ENCODE results near the gene CPNE1.
"Not testable (repeated sequence)": the region's sequence is repeated elsewhere in the genome, so short reads cannot be mapped to it uniquely, and the experiment has no call there.

CPNE1 gene

DNA sequence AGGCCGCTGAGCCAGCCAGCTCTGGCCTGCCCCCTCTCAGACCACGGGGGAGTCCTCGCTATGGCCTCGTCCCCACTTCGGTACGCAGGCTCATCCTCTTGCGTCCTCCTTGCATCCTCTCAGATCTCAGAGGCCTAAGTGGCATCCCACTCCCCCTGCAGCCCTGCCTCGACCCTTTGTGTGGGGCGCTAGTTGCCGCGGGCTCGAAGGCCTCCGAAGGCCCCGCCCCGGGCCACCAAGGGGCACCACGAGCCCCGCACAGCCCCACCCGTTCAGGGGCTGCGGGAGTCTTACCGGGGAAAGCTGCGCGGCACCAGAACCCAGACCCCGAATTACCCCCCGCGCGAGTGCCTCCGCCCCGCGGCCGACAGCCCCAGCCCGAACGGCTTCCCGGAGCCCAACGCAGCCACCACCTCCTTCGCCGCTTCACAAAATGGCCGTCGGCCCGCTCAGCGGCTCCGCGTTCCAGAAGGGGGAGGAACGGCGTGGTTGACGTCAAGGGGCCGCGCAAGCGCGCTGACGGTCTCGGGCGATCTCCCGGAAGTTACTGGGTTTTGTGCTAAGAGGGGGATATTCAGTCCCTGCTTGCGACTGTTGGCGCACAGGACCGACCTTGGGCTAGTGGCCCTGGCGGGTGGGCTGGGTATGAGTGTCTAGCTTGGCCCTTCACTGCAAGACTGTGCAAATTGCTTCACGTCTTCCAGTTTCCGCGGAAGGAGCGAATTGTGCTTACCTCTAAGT is at the start of gene CPNE1, which contains the start of gene RBM12:
Gene CPNE1 (minus strand): TSS at position 435 of the 741 bp plus-strand sequence. CDS start 31,977 bp downstream, outside the sequence.
Gene RBM12 (minus strand): TSS at position 435 of the 741 bp plus-strand sequence. CDS start 9,578 bp downstream, outside the sequence.
- DNase-seq (ENCODE audit: low spot score in 2 of 2) (peak; percentile 93 to 94), ATAC-seq (ENCODE audit: low read depth) (peak; percentile 84)
- no peaks in the 10 kb centered on the region for H3K9me3 Mint-ChIP-seq
- peak within 1 kb of the TSS; percentile 92 for H3K4me3 Mint-ChIP-seq
- H3K4me1 Mint-ChIP-seq: peaks cover 30% of the 10 kb centered on the region
- H3K27ac Mint-ChIP-seq: peak within 1 kb of the TSS; percentile 99
- no peaks in the 10 kb centered on the region for H3K27me3 Mint-ChIP-seq
- peaks cover 8% of the 10 kb centered on the region for H3K36me3 Mint-ChIP-seq

DNA sequence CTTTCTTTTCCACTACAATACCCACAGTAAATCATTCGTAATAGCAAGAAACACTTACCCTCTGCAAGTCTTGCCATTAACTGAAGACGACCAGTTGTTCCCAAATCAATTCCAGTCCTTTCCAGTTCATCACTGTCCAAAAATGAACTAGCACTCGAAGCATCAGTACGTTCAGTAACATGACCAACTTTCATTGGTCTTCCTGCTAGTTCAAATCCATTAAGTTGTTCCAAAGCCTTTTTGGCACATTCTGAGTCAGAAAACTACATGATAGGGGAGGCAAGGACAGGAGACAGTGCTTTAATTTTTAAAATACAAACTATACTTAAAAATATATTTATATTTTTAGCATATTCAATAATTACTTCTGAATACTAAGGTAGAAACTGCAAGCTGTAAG is 49.4 kb upstream of the CPNE1 start:
- no peak for DNase-seq (ENCODE audit: low spot score in 2 of 2)
- Mint-ChIP-seq H3K4me1 (peaks cover 11% of the 10 kb centered on the region), H3K27me3 (no peaks in the 10 kb centered on the region), H3K9me3 (no peaks in the 10 kb centered on the region), H3K27ac (peak overlapping the region; percentile 71), H3K4me3 (no peak overlapping the region), H3K36me3 (peaks cover 20% of the 10 kb centered on the region)
- ATAC-seq (ENCODE audit: low read depth): no peak

DNA sequence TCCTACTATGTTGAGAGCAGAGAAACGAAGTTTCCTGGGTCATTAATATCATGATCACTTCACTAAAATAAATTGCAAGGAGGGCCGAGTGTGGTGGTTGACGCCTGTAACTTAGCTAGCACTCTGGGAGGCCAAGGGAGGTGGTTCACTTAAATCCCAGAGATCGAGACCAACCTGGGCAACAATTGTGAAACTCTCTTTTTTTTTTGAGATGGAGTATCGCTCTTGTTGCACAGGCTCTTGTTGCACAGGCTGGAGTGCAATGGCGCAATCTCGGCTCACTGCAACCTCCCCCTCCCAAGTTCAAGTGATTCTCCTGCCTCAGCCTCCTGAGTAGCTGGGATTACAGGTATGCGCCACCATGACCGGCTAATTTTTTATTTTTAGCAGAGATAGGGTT is 48.4 kb upstream of the CPNE1 start:
- not testable (repeated sequence) for ATAC-seq (ENCODE audit: low read depth); DNase-seq (ENCODE audit: low spot score in 2 of 2); H3K9me3 Mint-ChIP-seq; H3K4me3 Mint-ChIP-seq; H3K27ac Mint-ChIP-seq; H3K27me3 Mint-ChIP-seq
- Mint-ChIP-seq H3K4me1 (peaks cover 11% of the 10 kb centered on the region), H3K36me3 (peaks cover 19% of the 10 kb centered on the region)

DNA sequence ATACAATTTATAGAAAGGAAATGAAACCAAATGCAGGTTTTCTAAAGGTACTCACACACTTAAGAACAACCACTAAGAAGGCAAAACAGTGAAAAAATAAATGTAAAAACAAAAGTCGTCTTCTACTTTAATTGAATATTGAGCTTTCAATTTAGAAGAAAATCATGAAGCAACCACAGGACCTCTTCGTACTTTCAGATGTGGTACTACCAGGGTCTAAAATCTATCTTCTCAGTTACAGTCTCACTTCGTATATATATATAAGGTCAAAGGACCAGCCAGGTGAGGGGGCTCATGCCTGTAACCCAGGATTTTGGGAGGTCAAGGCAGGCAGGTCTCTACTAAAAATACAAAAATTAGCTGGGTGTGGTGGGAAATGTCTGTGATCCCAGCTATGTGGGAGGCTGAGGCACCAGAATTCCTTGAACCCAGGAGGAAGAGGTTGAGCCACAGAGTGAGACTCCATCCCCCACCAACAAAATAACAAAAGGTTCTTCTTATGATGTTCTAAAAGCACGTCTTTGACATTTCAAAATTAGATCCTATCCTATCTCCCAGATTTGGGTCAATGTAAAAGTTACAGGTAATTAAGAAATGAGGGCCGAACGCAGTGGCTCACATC is 47.0 kb upstream of the CPNE1 start:
- Mint-ChIP-seq H3K9me3 (no peaks in the 10 kb centered on the region), H3K4me3 (no peak overlapping the region), H3K27ac (peak overlapping the region; percentile 64), H3K27me3 (no peaks in the 10 kb centered on the region), H3K36me3 (peaks cover 19% of the 10 kb centered on the region), H3K4me1 (peaks cover 9% of the 10 kb centered on the region)
- ATAC-seq (ENCODE audit: low read depth) (no peak), DNase-seq (ENCODE audit: low spot score in 2 of 2) (no peak)

DNA sequence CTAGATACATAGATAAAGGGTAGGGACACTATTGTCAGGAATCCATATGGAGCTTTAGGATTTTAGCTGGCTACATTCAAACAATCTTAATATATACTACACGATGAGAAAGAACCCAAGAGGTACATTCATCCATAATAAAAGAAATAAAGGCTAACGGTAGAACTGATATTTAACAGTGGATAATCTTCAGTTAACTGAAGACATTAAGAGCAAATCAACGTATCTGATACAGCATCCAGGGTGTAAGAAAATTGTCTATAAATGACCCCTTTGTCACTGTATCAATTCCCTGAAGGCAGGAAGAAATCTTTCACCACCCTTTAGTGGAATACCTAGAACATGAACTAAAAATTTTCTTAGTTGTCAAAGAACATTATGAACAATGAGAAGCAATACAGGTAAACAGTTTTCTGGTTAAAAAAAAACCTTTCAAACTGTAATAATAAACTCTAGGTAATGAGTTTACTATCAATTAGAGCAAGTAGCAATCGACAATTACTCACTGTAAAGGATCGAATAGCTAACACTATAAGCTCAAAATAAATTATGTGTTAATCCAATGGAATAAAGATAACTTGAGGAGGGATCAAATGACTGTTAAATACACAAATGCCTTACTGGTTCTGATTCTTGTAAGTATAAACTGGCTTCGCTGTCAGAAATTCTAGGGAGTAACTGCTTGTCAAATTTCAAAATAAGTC is 46.3 kb upstream of the CPNE1 start:
- Mint-ChIP-seq H3K27ac (peak overlapping the region; percentile 64), H3K27me3 (no peaks in the 10 kb centered on the region), H3K36me3 (peaks cover 17% of the 10 kb centered on the region), H3K4me1 (peaks cover 9% of the 10 kb centered on the region), H3K9me3 (no peaks in the 10 kb centered on the region), H3K4me3 (no peak overlapping the region)
- ATAC-seq (ENCODE audit: low read depth): no peak
- no peak for DNase-seq (ENCODE audit: low spot score in 2 of 2)

DNA sequence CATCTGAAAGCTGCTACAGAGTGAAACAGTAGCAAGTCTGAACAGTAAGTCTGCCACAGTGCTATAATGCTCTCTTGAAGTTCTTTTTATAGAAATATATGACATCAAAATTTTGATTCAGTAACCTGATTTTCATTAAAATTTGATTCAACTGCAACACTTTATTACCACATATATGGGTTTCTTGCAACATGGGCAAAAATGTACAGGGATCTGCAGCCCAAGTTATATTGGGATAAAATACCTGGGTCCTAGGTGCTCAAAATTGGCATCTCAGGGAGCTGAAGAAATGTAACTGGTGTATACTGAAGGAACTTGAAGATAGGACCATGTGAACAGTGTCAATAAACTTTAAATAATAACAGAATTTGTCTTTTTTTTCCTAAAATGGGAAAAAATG is 45.3 kb upstream of the CPNE1 start:
- H3K27me3 Mint-ChIP-seq: no peaks in the 10 kb centered on the region
- no peaks in the 10 kb centered on the region for H3K9me3 Mint-ChIP-seq
- ATAC-seq (ENCODE audit: low read depth) (no peak), DNase-seq (ENCODE audit: low spot score in 2 of 2) (no peak)
- no peak overlapping the region for H3K4me3 Mint-ChIP-seq
- H3K27ac Mint-ChIP-seq: no peak overlapping the region
- H3K36me3 Mint-ChIP-seq: peaks cover 15% of the 10 kb centered on the region
- H3K4me1 Mint-ChIP-seq: peaks cover 7% of the 10 kb centered on the region

DNA sequence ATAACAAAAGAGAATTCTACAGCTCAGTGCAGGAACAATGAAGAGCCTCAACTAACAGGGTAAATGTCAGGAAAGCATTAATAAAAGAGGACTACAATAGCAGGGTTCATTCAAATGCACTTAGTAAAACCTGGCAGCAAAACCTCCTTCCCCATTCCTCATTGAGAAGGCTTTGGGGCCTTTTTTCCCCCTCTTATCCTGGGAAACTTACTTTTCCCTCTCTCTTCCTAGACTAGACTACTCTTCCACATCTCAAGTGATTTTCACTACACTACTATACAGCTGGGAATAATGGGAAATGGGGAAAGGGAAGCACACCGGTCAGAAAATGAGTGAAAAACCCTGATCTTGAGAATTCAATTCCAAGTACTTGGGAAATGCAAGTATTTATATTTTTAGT is 44.6 kb upstream of the CPNE1 start:
- H3K36me3 Mint-ChIP-seq: peaks cover 18% of the 10 kb centered on the region
- H3K4me3 Mint-ChIP-seq: no peak overlapping the region
- peak overlapping the region; percentile 53 for H3K27ac Mint-ChIP-seq
- no peaks in the 10 kb centered on the region for H3K27me3 Mint-ChIP-seq
- H3K9me3 Mint-ChIP-seq: no peaks in the 10 kb centered on the region
- ATAC-seq (ENCODE audit: low read depth) (no peak), DNase-seq (ENCODE audit: low spot score in 2 of 2) (no peak)
- H3K4me1 Mint-ChIP-seq: peaks cover 7% of the 10 kb centered on the region

DNA sequence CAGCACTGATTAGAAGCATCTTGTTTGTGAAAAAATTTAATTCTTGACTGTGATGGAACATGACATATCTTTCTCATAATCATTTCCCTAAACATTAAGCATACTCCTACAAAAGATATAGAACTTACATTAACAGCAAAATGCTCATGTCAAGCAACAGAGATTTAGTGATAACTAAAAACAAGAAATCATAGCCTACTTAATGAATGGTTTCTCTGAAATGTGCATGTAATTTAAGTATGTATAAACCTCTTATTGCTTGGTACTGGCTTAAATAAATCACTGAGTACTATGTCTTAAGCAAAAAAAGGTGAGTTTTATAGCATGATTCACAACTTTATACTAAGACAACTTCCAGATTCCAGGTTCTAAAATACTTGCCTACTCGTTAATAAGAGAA is 43.8 kb upstream of the CPNE1 start:
- no peaks in the 10 kb centered on the region for H3K27me3 Mint-ChIP-seq
- ATAC-seq (ENCODE audit: low read depth): no peak
- H3K9me3 Mint-ChIP-seq: no peaks in the 10 kb centered on the region
- peaks cover 21% of the 10 kb centered on the region for H3K36me3 Mint-ChIP-seq
- no peak overlapping the region for H3K4me3 Mint-ChIP-seq
- H3K27ac Mint-ChIP-seq: no peak overlapping the region
- DNase-seq (ENCODE audit: low spot score in 2 of 2): no peak
- H3K4me1 Mint-ChIP-seq: peaks cover 4% of the 10 kb centered on the region

DNA sequence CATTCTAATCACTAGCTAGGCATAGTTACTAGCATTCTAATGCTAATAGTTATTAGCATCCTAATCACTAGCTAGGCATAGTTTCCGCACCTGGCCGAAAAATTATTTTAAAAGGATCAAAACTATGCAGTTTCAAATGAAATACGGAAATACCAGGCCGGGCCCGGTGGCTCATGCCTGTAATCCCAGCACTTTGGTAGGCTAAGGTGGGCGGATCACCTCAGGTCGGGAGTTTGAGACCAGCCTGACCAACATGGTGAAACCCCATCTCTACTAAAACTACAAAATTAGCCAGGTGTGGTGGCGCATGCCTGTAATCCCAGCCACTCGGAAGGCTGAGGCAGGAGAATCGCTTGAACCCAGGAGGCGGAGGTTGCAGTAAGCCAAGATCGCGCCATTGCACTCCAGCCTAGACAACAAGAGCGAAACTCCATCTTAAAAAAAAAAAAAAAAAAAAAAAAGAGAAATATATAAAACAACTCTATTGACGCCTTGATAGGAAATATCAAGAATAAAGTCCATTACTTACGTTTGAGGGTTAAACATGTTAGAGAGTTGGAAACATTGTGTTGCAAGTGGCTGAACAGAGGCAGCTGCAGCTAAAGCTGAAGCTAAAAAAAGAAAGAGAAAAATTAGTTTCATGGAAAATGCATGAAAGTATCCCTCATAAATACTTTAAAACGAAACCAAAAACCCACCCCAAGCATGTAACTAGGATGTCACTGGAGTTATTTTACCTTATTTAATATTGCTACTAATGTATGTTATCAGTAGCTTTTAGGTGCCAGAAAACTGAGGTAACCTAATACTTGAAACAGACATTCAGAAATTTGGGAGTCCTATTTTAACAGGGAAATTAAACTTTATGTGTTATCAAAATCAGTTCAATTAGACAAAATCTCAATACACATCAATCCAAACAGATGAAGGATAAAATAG is 42.2 kb upstream of the CPNE1 start:
- DNase-seq (ENCODE audit: low spot score in 2 of 2); H3K4me3 Mint-ChIP-seq; ATAC-seq (ENCODE audit: low read depth); H3K4me1 Mint-ChIP-seq; H3K27me3 Mint-ChIP-seq; H3K27ac Mint-ChIP-seq; H3K9me3 Mint-ChIP-seq: not testable (repeated sequence)
- H3K36me3 Mint-ChIP-seq: peaks cover 19% of the 10 kb centered on the region

DNA sequence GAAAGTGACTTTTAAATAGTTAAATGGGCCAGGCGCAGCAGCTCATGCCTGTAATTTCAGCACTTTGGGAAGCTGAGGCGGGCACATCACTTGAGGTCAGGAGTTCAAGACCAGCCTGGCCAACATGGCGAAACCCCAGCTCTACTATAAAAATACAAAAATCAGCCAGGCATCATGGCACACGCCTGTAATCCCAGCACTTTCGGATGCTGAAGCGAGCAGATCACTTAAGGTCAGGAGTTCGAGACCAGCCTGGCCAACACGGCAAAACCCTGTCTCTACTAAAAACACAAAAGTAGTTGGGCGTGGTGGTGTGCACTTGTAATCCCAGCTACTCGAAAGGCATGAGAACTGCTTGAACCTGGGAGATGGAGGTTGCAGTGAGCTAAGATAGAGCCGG is 41.2 kb upstream of the CPNE1 start:
- H3K36me3 Mint-ChIP-seq: peaks cover 19% of the 10 kb centered on the region
- not testable (repeated sequence) for H3K4me1 Mint-ChIP-seq; H3K4me3 Mint-ChIP-seq; ATAC-seq (ENCODE audit: low read depth); H3K9me3 Mint-ChIP-seq; DNase-seq (ENCODE audit: low spot score in 2 of 2); H3K27me3 Mint-ChIP-seq; H3K27ac Mint-ChIP-seq

DNA sequence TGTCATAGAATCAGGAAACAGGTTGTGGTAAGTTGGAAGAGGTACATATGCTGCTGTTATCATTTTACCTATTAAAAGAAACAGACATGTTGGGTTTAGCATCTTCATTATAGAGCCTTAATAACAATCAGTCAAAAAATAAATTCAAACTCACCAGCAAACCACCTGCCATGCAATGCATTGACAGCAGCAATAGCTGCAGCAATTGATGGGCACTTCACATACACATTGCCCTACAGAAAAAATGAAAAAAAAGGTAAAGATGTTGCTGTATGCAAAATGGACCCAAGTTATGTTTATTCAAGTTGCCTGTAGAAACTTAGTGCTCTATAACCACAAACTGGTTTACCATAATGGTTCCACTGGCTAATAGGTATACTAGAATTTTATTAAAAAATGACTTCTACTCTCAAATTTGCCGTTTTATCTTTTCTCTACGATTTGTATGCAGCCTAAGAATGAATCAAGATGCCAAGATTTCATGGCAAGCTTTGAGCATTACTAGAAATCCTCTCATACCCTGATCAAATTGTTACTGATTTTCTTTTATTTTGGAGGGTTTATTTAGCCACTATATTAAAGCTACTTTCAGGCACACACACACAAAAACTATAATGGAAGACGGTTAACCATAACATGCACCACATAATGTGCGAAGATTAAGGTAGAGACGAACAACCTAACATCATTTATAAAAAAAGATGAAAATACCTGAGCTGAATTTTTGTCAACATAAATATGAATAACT is 40.0 kb upstream of the CPNE1 start:
- H3K9me3 Mint-ChIP-seq: no peaks in the 10 kb centered on the region
- no peaks in the 10 kb centered on the region for H3K27me3 Mint-ChIP-seq
- H3K36me3 Mint-ChIP-seq: peaks cover 16% of the 10 kb centered on the region
- DNase-seq (ENCODE audit: low spot score in 2 of 2): no peak
- no peak overlapping the region for H3K4me3 Mint-ChIP-seq
- H3K27ac Mint-ChIP-seq: no peak overlapping the region
- peaks cover 7% of the 10 kb centered on the region for H3K4me1 Mint-ChIP-seq
- ATAC-seq (ENCODE audit: low read depth): no peak

DNA sequence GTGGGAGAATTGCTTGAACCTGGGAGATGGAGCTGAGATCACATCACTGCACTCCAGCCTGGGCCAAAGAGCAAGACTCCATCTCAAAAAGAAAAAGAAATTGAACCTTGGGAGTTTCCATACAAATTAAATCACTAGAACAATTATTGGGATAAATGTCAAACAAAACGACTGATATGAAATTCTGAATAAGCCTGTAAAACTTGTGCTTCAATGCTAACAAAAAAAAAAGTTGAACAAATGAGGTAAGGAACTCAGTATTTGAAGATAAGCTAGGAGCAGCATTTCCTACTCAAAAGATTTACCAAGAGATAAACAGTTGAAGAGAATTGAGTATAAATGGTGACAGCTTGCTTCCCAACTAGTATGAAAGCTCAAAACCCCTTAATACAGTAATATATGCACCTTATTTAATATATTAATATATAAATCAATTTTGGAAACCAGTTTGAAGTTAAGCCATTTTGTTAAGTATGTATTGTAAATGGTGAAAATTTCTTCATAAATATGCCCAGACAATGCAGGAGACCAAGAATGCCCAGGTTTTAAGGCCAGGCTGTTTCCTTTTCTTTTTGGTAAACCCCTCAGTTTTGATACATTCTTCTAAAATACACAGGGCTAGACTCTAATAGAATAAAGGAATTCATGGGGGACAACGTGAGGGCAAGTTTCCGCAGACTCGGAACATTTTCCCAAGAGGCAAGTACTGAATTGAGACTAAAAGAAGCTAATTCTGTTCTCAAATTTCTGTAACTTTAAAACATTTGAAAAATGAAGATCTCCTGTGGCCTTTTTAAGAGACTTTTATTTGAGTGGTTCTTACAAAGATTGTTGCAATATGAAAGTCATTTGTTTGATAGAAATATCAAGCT is 38.4 kb upstream of the CPNE1 start:
- peaks cover 11% of the 10 kb centered on the region for H3K36me3 Mint-ChIP-seq
- peak overlapping the region; percentile 46 for H3K27ac Mint-ChIP-seq
- DNase-seq (ENCODE audit: low spot score in 2 of 2): no peak
- H3K27me3 Mint-ChIP-seq: no peaks in the 10 kb centered on the region
- no peaks in the 10 kb centered on the region for H3K9me3 Mint-ChIP-seq
- no peak for ATAC-seq (ENCODE audit: low read depth)
- peaks cover 10% of the 10 kb centered on the region for H3K4me1 Mint-ChIP-seq
- no peak overlapping the region for H3K4me3 Mint-ChIP-seq
